ENCODE measurements around the gene EVI5L.

EVI5L gene

DNA sequence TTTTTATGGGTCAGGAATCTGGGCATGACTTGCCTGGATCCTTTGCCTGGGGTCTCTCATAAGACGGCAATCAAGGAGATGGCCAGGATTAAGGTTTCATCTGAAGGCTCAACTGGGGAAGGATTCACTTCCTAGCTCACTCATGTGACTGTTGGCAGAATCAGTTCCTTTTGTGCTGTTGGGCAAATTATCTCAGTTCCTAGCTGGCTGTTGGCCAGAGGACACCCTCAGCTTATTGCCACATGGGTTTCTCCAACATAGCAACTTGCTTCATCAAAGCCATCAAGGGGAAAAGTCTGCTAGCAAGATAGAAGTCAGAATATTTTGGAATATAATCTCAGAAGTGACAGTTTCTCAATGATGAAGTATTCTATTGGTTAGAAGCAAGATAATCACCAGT lies 12.2 kb upstream of the EVI5L start:
- no peak for DNase-seq (ENCODE audit: low read depth)

DNA sequence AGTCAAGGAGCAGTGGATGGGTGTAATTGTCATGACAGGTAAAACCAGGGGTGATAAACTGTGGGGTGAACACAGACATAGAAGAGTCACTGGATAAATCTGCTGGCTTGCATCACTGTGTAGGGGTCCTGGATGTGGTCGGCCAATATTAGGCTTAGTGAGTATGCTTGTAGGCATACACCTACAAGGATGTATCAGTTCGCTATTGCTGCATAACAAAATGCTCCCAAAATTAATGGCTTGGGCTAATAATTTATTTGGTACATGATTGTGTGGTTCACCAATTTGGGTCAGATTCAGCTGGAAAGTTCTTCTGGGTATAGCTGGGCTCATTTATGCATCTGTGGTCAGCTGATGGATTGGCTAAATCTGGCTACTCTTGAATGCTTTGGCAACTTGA lies 11.2 kb upstream of the EVI5L start:
- DNase-seq (ENCODE audit: low read depth): no peak

DNA sequence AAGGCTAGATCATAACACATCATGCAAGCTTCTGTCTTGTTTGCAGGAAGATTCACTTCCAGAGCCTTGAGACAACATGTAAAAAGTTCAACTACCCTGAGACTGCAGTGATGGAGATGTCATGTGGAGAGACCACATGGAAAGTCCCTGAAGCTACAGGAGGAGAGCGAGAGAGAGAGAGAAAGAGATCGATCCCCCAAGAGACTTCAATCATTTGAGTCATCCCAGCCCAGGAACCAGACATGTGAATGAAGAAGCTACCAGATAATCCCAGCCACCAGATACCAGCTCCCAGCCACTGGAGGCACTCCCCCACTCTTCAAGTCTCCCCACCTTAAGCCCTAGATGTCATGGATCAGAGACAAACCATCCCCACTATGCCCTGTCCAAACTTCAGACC lies 10.7 kb upstream of the EVI5L start:
- no peak for DNase-seq (ENCODE audit: low read depth)

DNA sequence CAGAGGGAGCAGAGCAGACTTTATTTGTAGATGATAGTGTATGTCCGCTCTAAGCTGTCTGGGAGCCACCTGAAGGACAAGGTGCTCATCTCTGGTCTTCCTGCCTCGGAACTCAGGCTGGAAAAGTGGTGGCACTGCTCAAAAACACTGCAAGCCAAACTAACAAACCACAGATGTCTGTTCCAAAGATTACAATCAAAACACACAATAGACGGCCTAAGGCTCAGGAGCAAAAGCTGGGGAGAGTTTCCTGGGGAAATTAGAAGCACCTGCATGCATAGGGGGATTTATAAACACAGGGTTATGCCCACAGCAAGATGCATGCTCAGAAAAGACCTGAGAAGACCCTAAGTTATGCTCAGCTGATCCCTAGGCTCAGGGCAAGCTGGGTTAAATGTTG lies 9.4 kb upstream of the EVI5L start:
- no peak for DNase-seq (ENCODE audit: low read depth)

DNA sequence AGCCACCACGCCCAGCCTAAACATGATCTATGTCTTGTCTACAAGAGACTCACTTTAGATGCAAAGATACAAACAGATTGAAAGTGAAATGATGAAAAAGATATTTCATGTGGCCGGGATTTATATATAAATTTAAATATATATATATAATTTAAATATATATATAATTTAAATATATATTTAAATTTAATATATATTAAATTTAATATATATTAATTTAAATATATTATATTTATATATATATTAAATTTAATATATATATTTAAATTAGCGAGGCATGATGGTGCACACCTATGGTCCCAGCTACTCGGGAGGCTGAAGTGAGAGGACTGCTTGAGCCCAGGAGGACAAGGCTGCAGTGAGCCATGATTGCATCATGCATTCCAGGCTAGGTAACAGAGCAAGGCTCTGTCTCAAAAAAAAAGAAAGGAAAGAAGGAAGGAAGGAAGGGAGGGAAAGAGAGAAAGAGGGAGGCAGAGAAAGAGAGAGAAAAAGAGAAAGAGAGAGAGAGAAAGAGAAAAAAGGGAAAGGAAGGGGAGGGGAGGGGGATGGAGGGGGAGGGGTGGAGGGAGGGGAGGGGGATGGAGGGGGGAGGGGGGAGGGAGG lies 7.0 kb upstream of the EVI5L start:
- no peak for DNase-seq (ENCODE audit: low read depth)

DNA sequence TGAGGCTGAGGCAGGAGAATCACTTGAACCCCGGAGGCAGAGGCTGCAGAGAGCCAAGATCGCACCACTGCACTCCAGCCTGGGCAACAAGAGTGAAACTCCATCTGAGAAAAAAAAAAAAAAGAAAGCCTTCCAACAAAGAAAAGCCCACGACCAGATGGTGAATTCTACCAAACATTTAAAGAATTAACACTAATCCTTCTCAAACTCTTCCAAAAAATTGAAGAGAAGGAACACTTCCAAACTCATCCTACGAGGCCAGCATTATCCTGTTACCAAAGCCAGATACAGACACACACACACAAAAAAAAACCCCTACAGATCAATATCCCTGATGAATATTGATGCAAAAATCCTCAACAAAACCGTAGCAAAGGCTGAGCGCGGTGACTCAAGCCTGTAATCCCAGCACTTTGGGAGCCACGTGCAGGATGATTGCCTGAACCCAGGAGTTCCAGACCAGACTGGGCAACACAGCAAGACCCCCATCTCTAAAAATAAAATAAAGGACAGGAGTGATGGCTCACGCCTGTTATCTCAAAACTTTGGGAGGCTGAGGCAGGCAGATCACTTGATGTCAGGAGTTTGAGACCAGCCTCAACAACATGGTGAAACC lies 6.2 kb upstream of the EVI5L start:
- no peak for DNase-seq (ENCODE audit: low read depth)

DNA sequence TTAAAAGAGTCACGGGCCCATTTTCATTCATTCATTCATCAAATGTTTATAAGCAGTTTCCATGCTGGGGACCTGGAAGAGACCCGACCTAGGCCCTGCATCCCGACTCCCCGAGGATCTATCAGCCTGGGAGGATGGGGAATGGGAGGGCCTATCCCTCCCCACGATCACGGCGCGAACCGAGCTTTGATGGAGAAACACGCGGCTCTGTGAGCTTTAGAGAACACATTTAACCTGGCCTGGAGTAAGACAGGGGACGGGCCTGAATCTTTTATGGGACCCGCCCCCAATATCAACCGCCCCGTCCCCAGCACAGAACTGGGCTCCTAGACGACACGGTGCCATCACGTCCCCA lies 875 bp upstream of the EVI5L start:
- no peak for DNase-seq (ENCODE audit: low read depth)

DNA sequence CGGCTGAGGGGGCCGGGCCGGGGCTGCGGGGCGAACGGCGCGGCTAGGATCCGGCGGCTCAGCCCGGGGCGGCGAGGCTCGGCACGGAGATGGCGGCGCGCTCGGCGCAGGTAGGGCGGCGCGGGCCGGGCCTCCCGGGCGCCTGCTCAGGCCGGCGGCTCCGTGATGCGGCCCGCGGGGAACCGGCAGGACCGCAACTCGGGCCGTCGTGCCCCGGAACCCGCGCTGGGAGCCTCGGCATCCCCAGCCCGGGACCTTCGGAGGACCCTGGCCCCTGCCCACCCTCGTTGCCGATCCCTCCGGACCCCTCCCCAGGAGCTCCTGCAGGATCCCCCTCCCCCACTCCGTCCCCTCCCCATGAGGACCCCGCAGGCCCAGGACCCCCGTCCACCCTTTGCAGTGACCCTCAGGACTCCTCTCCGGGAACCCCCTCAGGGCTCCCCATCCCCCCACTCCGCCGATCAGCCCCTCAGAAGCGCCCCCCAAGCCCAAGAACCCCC lies 304 bp downstream of the EVI5L start:
- DNase-seq (ENCODE audit: low read depth): no peak

DNA sequence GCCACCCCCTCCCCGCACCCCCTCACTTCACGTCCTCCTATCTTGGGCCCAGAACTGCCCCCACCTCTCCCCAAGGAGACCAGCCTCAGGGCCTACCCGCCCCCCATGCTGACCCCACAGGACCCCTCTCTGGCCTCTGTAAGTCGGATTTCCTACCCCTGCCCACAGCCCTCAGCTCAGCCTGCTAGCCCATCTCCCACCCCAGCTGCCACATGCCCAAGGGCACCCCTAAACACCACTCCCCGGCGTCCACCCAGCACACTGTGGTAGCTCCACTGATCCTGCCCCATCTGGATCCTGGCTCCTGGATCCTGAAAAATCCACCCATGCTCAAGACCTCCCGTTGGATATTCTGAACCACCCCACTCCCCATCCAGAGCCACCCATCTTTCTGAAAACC lies 805 bp downstream of the EVI5L start:
- DNase-seq (ENCODE audit: low read depth): no peak

DNA sequence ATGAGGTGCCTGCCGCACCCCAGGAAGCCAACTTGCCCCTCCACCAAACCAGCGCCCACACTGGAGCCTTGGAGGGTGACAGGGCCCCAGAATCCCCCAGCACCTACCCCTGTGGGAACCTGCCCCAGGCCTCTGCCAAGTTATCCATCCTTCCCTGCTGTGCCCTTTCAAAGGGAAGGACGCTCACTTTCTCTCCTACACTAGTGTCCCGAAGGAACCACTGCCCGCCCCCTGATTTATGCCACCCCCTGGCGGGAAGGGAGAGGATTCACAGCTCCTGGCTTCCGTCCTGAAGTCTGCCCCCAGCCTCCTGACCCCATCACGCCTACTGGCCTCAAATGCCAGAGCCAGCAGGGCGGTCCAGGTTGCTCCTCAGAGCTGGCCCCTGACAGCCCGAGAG lies 1.4 kb downstream of the EVI5L start:
- no peak for DNase-seq (ENCODE audit: low read depth)

DNA sequence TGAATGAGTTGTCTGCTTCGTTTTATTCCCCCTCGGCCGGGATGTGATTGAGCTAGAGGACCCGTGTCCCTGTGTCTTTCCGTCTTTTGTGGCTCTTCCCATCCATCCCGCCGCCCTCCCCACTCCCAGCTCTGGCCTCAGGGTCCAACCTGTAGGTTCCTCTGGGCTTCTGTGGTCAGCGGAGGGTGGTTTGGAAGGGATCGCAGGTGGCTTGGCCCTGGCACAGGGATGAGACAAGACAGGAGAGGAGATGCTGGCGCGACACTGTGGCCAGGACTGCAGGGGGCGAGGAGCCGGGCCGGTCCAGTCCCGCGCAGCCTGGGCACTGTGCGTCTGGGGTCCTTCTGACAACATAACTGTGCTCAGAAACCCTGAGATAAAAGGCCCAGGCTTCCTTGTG lies 2.0 kb downstream of the EVI5L start:
- DNase-seq (ENCODE audit: low read depth): no peak

DNA sequence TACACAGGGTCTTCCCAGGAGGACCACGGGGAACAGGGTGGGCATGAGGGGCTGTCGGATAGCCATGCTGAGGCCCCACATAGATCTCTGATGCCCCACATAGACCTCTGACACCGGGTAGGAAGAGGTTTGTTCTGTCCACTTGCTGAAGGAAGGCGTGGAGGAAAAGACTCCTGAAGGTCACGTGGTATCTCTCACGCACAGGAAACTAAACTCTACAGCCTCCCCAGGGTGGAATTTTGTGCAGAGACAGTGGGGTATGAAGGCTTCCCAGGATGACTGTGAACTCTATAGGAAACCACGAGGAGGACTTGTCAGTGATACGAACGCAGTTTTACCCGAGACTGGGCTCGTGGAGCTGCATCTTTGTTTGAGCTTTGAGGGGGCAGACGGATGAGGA lies 2.8 kb downstream of the EVI5L start:
- DNase-seq (ENCODE audit: low read depth): no peak

DNA sequence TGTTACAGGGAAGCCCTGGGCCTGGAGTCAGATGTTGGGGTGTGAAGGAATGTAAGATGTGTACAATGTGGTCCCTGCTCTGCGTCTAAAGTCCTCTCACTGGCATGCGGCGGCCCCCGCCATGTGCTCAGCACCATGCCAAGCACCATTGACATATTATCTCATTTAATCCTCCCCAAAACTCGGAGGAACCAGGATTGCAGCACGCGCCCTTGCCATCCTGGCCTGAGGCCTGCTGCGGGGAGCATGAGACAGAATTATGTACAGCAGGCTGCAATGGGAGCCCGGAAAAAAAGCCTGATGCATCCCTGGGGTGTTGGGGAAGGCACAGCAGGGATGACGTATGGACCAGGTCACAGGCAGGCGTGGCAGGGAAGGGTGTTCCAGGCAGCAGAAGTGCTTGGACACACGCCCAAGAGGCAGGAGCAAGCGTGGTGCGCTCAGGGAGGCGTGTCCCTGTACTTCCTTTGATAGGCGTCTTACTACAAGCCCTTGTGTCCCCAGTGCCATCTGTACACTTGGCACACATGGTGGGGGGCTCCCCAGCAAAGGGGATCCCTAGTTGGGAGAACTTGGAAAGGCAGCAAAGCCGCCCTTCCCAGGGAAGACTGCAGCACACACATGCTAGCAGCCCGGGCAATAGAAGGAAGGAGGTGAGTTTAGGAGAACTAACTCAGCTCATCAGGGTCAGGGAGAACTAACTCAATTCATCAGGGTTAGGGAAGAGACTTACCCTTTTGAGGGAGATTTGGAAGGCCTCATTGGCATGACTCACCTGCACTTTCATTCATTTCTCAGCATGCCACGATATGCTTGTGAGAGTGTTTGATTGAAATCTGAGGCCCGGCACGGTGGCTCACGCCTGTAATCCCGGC lies 3.4 kb downstream of the EVI5L start:
- peak; percentile 38 for DNase-seq (ENCODE audit: low read depth)

DNA sequence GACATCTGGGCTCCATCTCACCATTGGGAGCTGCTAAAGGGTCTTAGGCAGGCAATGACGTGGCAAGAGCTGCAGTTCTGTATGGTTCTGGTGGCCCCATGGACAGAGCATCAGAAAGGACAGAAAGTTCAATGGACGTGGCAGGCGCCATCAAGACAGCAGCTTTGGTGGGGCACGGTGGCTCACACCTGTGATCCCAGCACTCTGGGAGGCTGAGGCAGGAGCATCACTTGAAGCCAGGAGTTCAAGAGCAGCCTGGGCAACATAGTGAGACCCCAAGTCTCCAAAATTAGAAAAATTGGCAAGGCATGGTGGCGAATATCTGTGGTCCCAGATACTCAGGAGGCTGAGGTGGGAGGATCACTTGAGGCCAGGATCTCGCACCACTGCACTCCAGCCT lies 9.5 kb downstream of the EVI5L start:
- DNase-seq (ENCODE audit: low read depth): no peak

DNA sequence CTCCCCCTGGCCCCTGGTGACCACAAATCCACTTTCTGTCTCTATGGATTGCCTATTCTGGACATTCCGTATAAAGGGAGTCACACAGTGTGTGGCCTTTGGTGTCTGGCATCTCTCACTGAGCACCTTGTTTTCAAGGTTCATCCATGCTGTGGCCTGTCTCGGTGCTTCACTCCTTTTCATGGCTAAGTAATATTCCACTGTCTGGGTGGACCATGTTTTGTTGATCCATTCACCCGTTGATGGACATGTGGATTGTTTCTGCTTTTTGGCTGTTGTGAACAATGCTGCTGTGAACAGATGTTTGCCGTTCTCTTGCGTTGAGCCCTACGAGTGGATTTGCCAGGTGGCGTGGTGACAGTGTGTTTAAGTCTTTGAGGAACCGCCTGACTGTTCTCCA lies 10.6 kb downstream of the EVI5L start:
- DNase-seq (ENCODE audit: low read depth): no peak

DNA sequence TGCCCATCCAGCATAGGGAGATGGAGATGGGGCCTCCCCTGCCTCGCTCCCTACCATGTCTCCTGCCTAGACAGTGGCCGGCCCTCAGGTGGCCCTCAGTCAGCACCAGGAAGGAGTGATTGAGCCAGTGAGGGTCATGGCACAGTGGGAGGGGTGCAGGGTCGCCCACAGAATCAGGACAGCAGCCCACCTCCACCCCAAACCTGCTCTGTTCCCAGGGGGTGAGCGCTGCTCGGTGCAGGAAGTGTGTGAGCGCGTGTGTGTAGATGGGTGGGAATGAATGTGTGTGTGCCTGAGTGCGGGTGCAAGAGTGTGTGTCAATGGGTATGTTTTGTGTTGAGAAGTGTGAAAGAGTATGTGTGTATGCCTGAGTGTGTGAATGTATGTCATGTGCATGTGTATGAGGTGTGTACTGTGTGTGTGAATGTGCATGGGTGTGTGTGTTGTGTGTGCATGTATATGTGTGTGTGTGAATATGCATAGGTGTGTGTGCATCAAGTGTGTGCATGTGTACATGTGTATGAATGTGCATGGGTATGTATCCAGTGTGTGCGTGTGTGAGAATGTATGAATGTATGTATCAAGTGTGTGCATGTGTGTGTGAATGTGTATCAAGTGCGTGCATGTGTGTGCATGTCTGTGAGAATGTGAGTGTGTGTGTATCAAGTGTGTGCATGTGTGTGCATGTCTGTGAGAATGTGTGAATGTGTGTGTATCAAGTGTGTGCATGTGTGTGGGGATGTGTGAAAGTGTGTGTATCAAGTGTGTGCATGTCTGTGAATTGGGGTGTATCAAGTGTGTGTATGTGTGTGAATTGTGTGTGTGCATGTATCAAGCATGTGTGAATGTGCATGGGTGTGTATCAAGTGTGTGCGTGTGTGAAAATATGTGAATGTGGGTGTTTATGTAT lies 12.0 kb downstream of the EVI5L start:
- no peak for DNase-seq (ENCODE audit: low read depth)

DNA sequence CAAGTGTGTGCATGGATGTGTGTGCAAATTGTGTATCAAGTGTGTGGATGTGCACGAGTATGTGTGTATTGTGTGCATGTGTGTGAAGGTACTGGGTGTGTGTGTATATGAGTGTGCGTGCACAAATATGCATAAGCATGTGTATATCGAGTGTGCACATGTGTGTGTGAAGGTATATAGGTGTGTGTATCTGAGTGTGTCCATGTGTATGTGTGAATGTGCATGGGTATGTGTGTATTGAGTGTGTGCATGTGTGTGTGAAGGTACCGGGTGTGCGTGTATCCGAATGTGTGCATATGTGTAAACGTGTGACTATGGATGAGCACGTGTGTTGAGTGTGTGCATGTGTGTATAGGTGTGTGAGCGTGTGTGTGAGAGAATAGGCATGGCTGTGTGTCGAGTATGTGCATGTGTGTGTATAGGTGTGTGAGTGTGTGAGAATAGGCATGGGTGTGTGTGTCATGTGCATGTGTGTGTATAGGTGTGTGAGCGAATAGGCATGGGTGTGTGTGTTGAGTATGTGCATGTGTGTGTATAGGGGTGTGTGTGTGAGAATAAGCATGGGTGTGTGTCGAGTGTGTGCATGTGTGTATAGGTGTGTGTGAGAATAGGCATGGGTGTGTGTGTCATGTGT lies 12.8 kb downstream of the EVI5L start:
- DNase-seq (ENCODE audit: low read depth): no peak

DNA sequence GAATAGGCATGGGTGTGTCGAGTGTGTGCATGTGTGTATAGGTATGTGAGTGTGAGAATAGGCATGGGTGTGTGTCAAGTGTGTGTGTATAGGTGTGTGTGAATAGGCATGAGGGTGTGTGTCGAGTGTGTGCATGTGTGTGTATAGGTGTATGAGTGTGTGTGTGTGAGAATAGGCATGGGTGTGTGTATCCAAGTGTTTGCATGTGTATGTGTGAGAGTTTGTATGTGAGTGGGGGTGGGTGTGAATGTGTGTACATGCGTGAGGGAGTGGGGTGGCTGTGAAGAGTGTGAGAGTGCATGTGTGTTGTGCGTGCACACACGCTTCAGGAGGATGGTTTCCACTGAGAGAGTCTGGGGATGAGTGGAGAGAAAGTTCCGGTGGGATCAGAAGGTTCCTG lies 13.5 kb downstream of the EVI5L start:
- no peak for DNase-seq (ENCODE audit: low read depth)

DNA sequence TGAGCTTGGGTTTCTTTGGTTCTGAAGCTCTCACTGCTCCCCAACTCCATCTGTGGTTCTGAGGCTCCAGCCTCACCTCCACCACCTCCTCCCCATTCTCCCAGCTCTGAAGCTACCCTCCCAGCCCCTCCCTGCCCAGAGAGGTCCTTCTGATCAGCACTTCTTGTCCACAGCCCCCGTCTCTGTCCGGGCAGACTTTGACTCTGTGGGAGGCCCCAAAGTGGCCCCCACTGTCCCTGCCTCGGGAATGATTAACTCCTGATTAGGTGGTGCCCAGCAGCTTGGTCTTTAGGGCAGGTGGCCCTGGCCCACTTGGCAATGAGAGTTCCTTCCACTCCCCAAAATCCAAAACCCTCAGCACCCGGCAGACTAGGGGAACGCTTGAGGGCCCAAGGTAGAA lies 14.4 kb downstream of the EVI5L start:
- DNase-seq (ENCODE audit: low read depth): no peak

DNA sequence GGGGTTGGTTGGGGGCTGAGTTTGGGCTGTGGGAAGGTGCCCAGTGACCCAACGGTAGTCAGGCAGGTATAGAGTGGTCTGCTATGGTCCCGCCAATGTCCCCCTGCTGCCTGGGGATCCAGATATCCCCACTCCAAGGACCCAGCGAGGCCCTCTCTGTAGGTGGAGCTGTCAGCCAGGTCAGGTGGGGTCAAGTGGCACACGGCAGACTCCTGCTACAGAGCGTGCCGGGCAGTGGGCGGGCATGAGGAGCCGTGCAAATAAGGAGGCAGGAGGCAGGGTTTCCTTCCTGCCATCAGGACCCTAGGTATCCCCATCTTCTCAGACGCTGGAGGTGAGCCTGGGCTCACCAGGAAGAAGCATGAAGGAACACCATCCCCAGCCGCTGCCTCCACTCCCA lies 14.9 kb downstream of the EVI5L start:
- no peak for DNase-seq (ENCODE audit: low read depth)

DNA sequence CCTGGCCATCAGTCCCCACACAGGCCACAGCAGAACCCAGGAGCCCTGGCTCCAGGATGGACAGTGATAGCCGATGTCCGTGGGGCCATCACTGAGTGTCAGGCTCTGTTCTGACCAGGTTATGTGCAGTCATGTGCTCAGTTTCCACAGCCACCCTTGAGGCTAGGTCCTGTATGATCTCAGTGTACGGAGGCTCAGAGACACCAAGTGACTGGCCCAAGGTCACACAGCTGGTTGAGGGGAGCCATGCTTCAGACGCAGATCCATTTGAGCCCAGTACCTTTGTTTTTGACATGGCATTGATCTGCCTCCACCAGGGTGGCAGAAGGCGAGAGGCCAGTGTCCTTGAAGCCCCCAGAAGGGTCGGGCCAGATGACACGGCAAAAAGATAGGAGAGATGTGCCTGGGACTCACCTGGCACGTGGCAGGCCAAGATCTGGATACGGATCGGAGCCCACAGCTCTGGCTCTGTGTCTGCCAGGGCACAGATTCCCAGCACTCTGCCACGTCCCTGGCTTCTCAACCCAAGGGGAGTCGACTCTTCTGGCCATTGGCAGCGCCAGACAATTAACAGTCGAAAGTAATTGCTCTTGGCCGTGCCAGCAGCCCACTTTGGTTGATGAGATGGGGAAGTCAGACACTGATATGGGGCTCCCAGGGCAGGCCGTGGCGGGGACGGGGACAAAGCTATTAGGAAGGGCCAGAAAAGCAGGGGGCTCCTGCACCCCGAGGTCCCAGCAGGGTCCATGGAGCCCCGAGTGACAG lies 15.6 kb downstream of the EVI5L start:
- no peak for DNase-seq (ENCODE audit: low read depth)
